ENCODE data around the gene PCGF6.
A peak's percentile ranks its signal among the peaks of the same experiment; 100 is the strongest.

Gene PCGF6

GRCh38 chr10:103333934-103334520 lies 16.9 kb downstream of the PCGF6 start:
- no peak overlapping the region for H2BK120ac ChIP-seq (ENCODE audit: low read depth, low read length)
- H3K23ac ChIP-seq (ENCODE audit: low read length in 2 of 2): no peak overlapping the region
- no peaks in the 10 kb centered on the region for H3K9me3 ChIP-seq (ENCODE audit: control insufficient read depth, low read length)
- no peak overlapping the region for H2BK5ac ChIP-seq (ENCODE audit: low read depth, low read length, poor library complexity, severe bottlenecking)
- H2BK15ac ChIP-seq (ENCODE audit: low read depth, poor library complexity, severe bottlenecking): no peak overlapping the region
- H3K27ac ChIP-seq (ENCODE audit: low read length, poor library complexity, severe bottlenecking): no peak overlapping the region
- peaks cover 32 to 62% of the 10 kb centered on the region in 2 experiments for H3K36me3 ChIP-seq (ENCODE audit: control insufficient read depth in 1 of 2, insufficient read depth in 2 of 2, low read depth in 1 of 2, low read length in 2 of 2)
- no peak overlapping the region for H3K14ac ChIP-seq (ENCODE audit: low read length in 2 of 2)
- no peak overlapping the region for H3K18ac ChIP-seq (ENCODE audit: low read depth in 1 of 2, low read length in 2 of 2)
- H3K4me2 ChIP-seq (ENCODE audit: low read length, poor library complexity, severe bottlenecking): no peak overlapping the region
- DNase-seq: peak; percentile 28
- H3K4me1 ChIP-seq (ENCODE audit: control insufficient read depth, insufficient read depth, low read depth, low read length): no peaks in the 10 kb centered on the region
- no peak overlapping the region for H2BK12ac ChIP-seq (ENCODE audit: low read length in 2 of 2)
- no peak overlapping the region for H2AFZ ChIP-seq (ENCODE audit: low read depth, low read length)
- WGBS: no CpG with 5 or more reads among the region's 2 CpGs
- no peak overlapping the region for H4K91ac ChIP-seq (ENCODE audit: low read length)
- peaks cover 12% of the 10 kb centered on the region for H3K79me1 ChIP-seq (replicated peaks; ENCODE audit: low read length, poor library complexity, severe bottlenecking)
- H4K8ac ChIP-seq (ENCODE audit: low read length): no peak overlapping the region
- H2AK5ac ChIP-seq (ENCODE audit: low read length, severe bottlenecking): no peak overlapping the region
- H3K4ac ChIP-seq (ENCODE audit: low read depth in 1 of 2, low read length in 2 of 2): no peak overlapping the region
- no peak overlapping the region for H3K4me3 ChIP-seq (ENCODE audit: insufficient read depth in 1 of 2, low read depth in 1 of 2, low read length in 2 of 2)
- no peak overlapping the region for H3K9ac ChIP-seq (ENCODE audit: low read length)
- H3K27me3 ChIP-seq (ENCODE audit: control insufficient read depth in 1 of 2, insufficient read depth in 1 of 2, low read length in 2 of 2): no peaks in the 10 kb centered on the region

- Histone ChIP-seq H4K8ac (ENCODE audit: low read length) (no peak overlapping the region), H3K14ac (ENCODE audit: low read length in 2 of 2) (no peak overlapping the region)
- WGBS: 100% methylated on average over 7 of the region's 7 CpGs
These were observed 23.0 kb downstream of the PCGF6 start for GRCh38 chr10:103327906-103328305.

GRCh38 chr10:103316087-103316486 lies 34.9 kb downstream of the PCGF6 start:
- no peak overlapping the region for H3K4me3 ChIP-seq (ENCODE audit: insufficient read depth in 1 of 2, low read depth in 1 of 2, low read length in 2 of 2)
- H2BK12ac ChIP-seq (ENCODE audit: low read length in 2 of 2): no peak overlapping the region
- H3K4me1 ChIP-seq (ENCODE audit: control insufficient read depth, insufficient read depth, low read depth, low read length): no peaks in the 10 kb centered on the region
- no peak overlapping the region for H3K4me2 ChIP-seq (ENCODE audit: low read length, poor library complexity, severe bottlenecking)
- H3K23ac ChIP-seq (ENCODE audit: low read length in 2 of 2): no peak overlapping the region
- peaks cover 6% of the 10 kb centered on the region for H3K79me1 ChIP-seq (replicated peaks; ENCODE audit: low read length, poor library complexity, severe bottlenecking)
- H2BK15ac ChIP-seq (ENCODE audit: low read depth, poor library complexity, severe bottlenecking): no peak overlapping the region
- H4K91ac ChIP-seq (ENCODE audit: low read length): no peak overlapping the region
- no peak overlapping the region for H3K9ac ChIP-seq (ENCODE audit: low read length)
- H3K9me3 ChIP-seq (ENCODE audit: control insufficient read depth, low read length): no peaks in the 10 kb centered on the region
- no peak overlapping the region for H3K14ac ChIP-seq (ENCODE audit: low read length in 2 of 2)
- DNase-seq: no peak
- H3K4ac ChIP-seq (ENCODE audit: low read depth in 1 of 2, low read length in 2 of 2): no peak overlapping the region
- H3K27ac ChIP-seq (ENCODE audit: low read length, poor library complexity, severe bottlenecking): no peak overlapping the region
- no peak overlapping the region for H2BK120ac ChIP-seq (ENCODE audit: low read depth, low read length)
- H3K27me3 ChIP-seq (ENCODE audit: control insufficient read depth in 1 of 2, insufficient read depth in 1 of 2, low read length in 2 of 2): no peaks in the 10 kb centered on the region
- no peak overlapping the region for H2AK5ac ChIP-seq (ENCODE audit: low read length, severe bottlenecking)
- peaks cover 38 to 58% of the 10 kb centered on the region in 2 experiments for H3K36me3 ChIP-seq (ENCODE audit: control insufficient read depth in 1 of 2, insufficient read depth in 2 of 2, low read depth in 1 of 2, low read length in 2 of 2)
- no peak overlapping the region for H3K18ac ChIP-seq (ENCODE audit: low read depth in 1 of 2, low read length in 2 of 2)
- H2BK5ac ChIP-seq (ENCODE audit: low read depth, low read length, poor library complexity, severe bottlenecking): no peak overlapping the region
- no peak overlapping the region for H2AFZ ChIP-seq (ENCODE audit: low read depth, low read length)
- H4K8ac ChIP-seq (ENCODE audit: low read length): no peak overlapping the region

More at GRCh38 chr10:103327906-103328305, 23.0 kb downstream of the PCGF6 start:
- no peak for DNase-seq
- no peak overlapping the region for H3K9ac ChIP-seq (ENCODE audit: low read length)
- H3K9me3 ChIP-seq (ENCODE audit: control insufficient read depth, low read length): no peaks in the 10 kb centered on the region
- H2BK12ac ChIP-seq (ENCODE audit: low read length in 2 of 2): no peak overlapping the region
- no peak overlapping the region for H3K4ac ChIP-seq (ENCODE audit: low read depth in 1 of 2, low read length in 2 of 2)
- peaks cover 36 to 73% of the 10 kb centered on the region in 2 experiments for H3K36me3 ChIP-seq (ENCODE audit: control insufficient read depth in 1 of 2, insufficient read depth in 2 of 2, low read depth in 1 of 2, low read length in 2 of 2)
- H4K91ac ChIP-seq (ENCODE audit: low read length): no peak overlapping the region
- peaks cover 8% of the 10 kb centered on the region for H3K79me1 ChIP-seq (replicated peaks; ENCODE audit: low read length, poor library complexity, severe bottlenecking)
- no peak overlapping the region for H3K23ac ChIP-seq (ENCODE audit: low read length in 2 of 2)
- no peak overlapping the region for H3K18ac ChIP-seq (ENCODE audit: low read depth in 1 of 2, low read length in 2 of 2)
- H2BK120ac ChIP-seq (ENCODE audit: low read depth, low read length): no peak overlapping the region
- H2AK5ac ChIP-seq (ENCODE audit: low read length, severe bottlenecking): no peak overlapping the region
- no peak overlapping the region for H2AFZ ChIP-seq (ENCODE audit: low read depth, low read length)
- no peak overlapping the region for H3K4me3 ChIP-seq (ENCODE audit: insufficient read depth in 1 of 2, low read depth in 1 of 2, low read length in 2 of 2)
- no peaks in the 10 kb centered on the region for H3K4me1 ChIP-seq (ENCODE audit: control insufficient read depth, insufficient read depth, low read depth, low read length)
- no peak overlapping the region for H3K4me2 ChIP-seq (ENCODE audit: low read length, poor library complexity, severe bottlenecking)
- H3K27ac ChIP-seq (ENCODE audit: low read length, poor library complexity, severe bottlenecking): no peak overlapping the region
- no peak overlapping the region for H2BK5ac ChIP-seq (ENCODE audit: low read depth, low read length, poor library complexity, severe bottlenecking)
- no peaks in the 10 kb centered on the region for H3K27me3 ChIP-seq (ENCODE audit: control insufficient read depth in 1 of 2, insufficient read depth in 1 of 2, low read length in 2 of 2)
- no peak overlapping the region for H2BK15ac ChIP-seq (ENCODE audit: low read depth, poor library complexity, severe bottlenecking)

GRCh38 chr10:103310197-103310596 lies 40.7 kb downstream of the PCGF6 start:
- H3K18ac ChIP-seq (ENCODE audit: low read depth in 1 of 2, low read length in 2 of 2): no peak overlapping the region
- no peak overlapping the region for H3K14ac ChIP-seq (ENCODE audit: low read length in 2 of 2)
- no peak overlapping the region for H3K4ac ChIP-seq (ENCODE audit: low read depth in 1 of 2, low read length in 2 of 2)
- DNase-seq: no peak
- peaks cover 9% of the 10 kb centered on the region for H3K79me1 ChIP-seq (replicated peaks; ENCODE audit: low read length, poor library complexity, severe bottlenecking)
- no peaks in the 10 kb centered on the region for H3K4me1 ChIP-seq (ENCODE audit: control insufficient read depth, insufficient read depth, low read depth, low read length)
- H2AK5ac ChIP-seq (ENCODE audit: low read length, severe bottlenecking): no peak overlapping the region
- H2AFZ ChIP-seq (ENCODE audit: low read depth, low read length): no peak overlapping the region
- H3K27me3 ChIP-seq (ENCODE audit: control insufficient read depth in 1 of 2, insufficient read depth in 1 of 2, low read length in 2 of 2): no peaks in the 10 kb centered on the region
- no peak overlapping the region for H2BK15ac ChIP-seq (ENCODE audit: low read depth, poor library complexity, severe bottlenecking)
- H4K91ac ChIP-seq (ENCODE audit: low read length): no peak overlapping the region
- peaks cover 47 to 71% of the 10 kb centered on the region in 2 experiments for H3K36me3 ChIP-seq (ENCODE audit: control insufficient read depth in 1 of 2, insufficient read depth in 2 of 2, low read depth in 1 of 2, low read length in 2 of 2)
- no peak overlapping the region for H3K4me2 ChIP-seq (ENCODE audit: low read length, poor library complexity, severe bottlenecking)
- no CpG with 5 or more reads among the region's 1 CpG for WGBS
- H2BK120ac ChIP-seq (ENCODE audit: low read depth, low read length): no peak overlapping the region
- no peak overlapping the region for H3K4me3 ChIP-seq (ENCODE audit: insufficient read depth in 1 of 2, low read depth in 1 of 2, low read length in 2 of 2)
- no peak overlapping the region for H3K23ac ChIP-seq (ENCODE audit: low read length in 2 of 2)
- no peak overlapping the region for H4K8ac ChIP-seq (ENCODE audit: low read length)
- no peak overlapping the region for H3K9ac ChIP-seq (ENCODE audit: low read length)
- H3K9me3 ChIP-seq (ENCODE audit: control insufficient read depth, low read length): no peaks in the 10 kb centered on the region
- no peak overlapping the region for H2BK12ac ChIP-seq (ENCODE audit: low read length in 2 of 2)
- no peak overlapping the region for H3K27ac ChIP-seq (ENCODE audit: low read length, poor library complexity, severe bottlenecking)
- H2BK5ac ChIP-seq (ENCODE audit: low read depth, low read length, poor library complexity, severe bottlenecking): no peak overlapping the region

All from mesenchymal stem cell (in vitro differentiated cells and primary cell).